Measurements from ENCODE around the gene PSMG2. TPM values are rescaled to one million over a fixed set of nuclear protein-coding genes. Genes with fewer than 3 reads are reported as not detected.

PSMG2 gene
- total and polyA plus RNA-seq, 2 of the 13 experiments (the other 11 are each of a cell fraction or from before 2014, with no cell fraction given): 53.4 to 94.8 TPM

GRCh38 chr18:12766986-12767433 is 64.2 kb downstream of the PSMG2 start (continued):
- TF ChIP-seq BCL6 (CRISPR knock-in tag; IDR thresholded peaks at IDR 0.05): peak; percentile 42; the same call in 1 of the 2 replicates
- TF ChIP-seq HNF1A (IDR thresholded peaks at IDR 0.05; ENCODE audit: low read depth): no peak
- no peak for TF ChIP-seq HNF1A (CRISPR knock-in tag; IDR thresholded peaks at IDR 0.05; ENCODE audit: borderline replicate concordance)
- 0 out of 2 replicates have a peak, but pooled peaks have one; percentile 29 for TF ChIP-seq EED (CRISPR knock-in tag; IDR thresholded peaks at IDR 0.05)
- TF ChIP-seq TFAP4 (IDR thresholded peaks at IDR 0.05; ENCODE audit: borderline replicate concordance, low read depth): peak; percentile 53; the same call in 1 of the 2 replicates
- no peak for TF ChIP-seq ZNF329 (CRISPR knock-in tag; IDR thresholded peaks at IDR 0.05; ENCODE audit: low read depth)
- peak; percentile 44; the same call in 1 of the 2 replicates for TF ChIP-seq ZBED4 (CRISPR knock-in tag; IDR thresholded peaks at IDR 0.05; ENCODE audit: borderline replicate concordance)
- TF ChIP-seq ZNF501 (CRISPR knock-in tag; IDR thresholded peaks at IDR 0.05): peak; percentile 58; the same call in 1 of the 2 replicates
- no peak for TF ChIP-seq AHDC1 (CRISPR knock-in tag; IDR thresholded peaks at IDR 0.05; ENCODE audit: borderline replicate concordance)
- TF ChIP-seq CREM (IDR thresholded peaks at IDR 0.05): no peak
- TF ChIP-seq CREM (CRISPR knock-in tag; IDR thresholded peaks at IDR 0.05): no peak
- no peak for TF ChIP-seq ZNF3 (CRISPR knock-in tag; IDR thresholded peaks at IDR 0.05)
- no peak for TF ChIP-seq HES4 (CRISPR knock-in tag; IDR thresholded peaks at IDR 0.05; ENCODE audit: borderline replicate concordance)
- TF ChIP-seq IKZF4 (CRISPR knock-in tag; IDR thresholded peaks at IDR 0.05; ENCODE audit: borderline replicate concordance, low read depth, not compliant biosample characterization): peak; percentile 76

All from HepG2 (cell line).